Measurements from ENCODE around the gene ZNF253. TPM values are rescaled to one million over a fixed set of nuclear protein-coding genes. Genes with fewer than 3 reads are reported as not detected.

The ZNF253 gene
- total and polyA plus RNA-seq, 9 of the 15 experiments (the other 6 are each of a cell fraction or from before 2014, with no cell fraction given) = 4.0 to 14.4 (median 7.5) TPM

- in situ Hi-C loops (cut with MboI) = no loop called here
- Histone ChIP-seq H3K9me1 (ENCODE audit: control insufficient read depth, insufficient read depth, low read length) (no peaks in the 10 kb centered on the region), H3K79me2 (ENCODE audit: control insufficient read depth, insufficient read depth, low read length) (no peaks in the 10 kb centered on the region), H3K4me2 (ENCODE audit: insufficient read depth, low read length) (no peak overlapping the region), H2AFZ (ENCODE audit: low read depth, low read length) (no peak overlapping the region), H3K27me3 (ENCODE audit: control insufficient read depth in 2 of 2, insufficient read depth in 2 of 2, low read length in 2 of 2) (no peaks in the 10 kb centered on the region), H3K36me3 (ENCODE audit: control insufficient read depth, insufficient read depth, low read length) (peaks cover 13% of the 10 kb centered on the region; the same call in 1 of the 3 replicates), H3K4me3 (no peak overlapping the region), H3K9ac (ENCODE audit: insufficient read depth in 1 of 2, low read depth in 2 of 2, low read length in 2 of 2) (no peak overlapping the region), H3K9me3 (replicated peaks; ENCODE audit: control insufficient read depth, insufficient read depth, low read depth, low read length) (peaks cover 12% of the 10 kb centered on the region), H4K20me1 (replicated peaks; ENCODE audit: control insufficient read depth, insufficient read depth, low read length) (no peaks in the 10 kb centered on the region), H3K27ac (ENCODE audit: extremely low read depth, low read depth, low read length) (no peak overlapping the region), H3K4me1 (replicated peaks in 1 of 2; ENCODE audit: control insufficient read depth in 2 of 2, insufficient read depth in 2 of 2, low read length in 2 of 2) (no peaks in the 10 kb centered on the region)
- DNase-seq (ENCODE audit: extremely low read depth in 1 of 4, low spot score in 3 of 4) = no peak
- ChIA-PET CTCF (ENCODE audit: low intra/inter-chr PET ratio) (no interaction called here), POLR2A (no interaction called here)
- no peak for ATAC-seq
- peak; percentile 36 for TF ChIP-seq CEBPB (tag; IDR thresholded peaks at IDR 0.05)
- no peak for TF ChIP-seq ZNF133 (CRISPR knock-in tag; IDR thresholded peaks at IDR 0.05)
- no peak for TF ChIP-seq CEBPG (CRISPR knock-in tag; IDR thresholded peaks at IDR 0.05)
- peak; percentile 68 to 77 for TF ChIP-seq CEBPG (tag; conservative IDR thresholded peaks at IDR 0.05 in 1 of 2, IDR thresholded peaks at IDR 0.05 in 1 of 2)
- TF ChIP-seq DACH1 (IDR thresholded peaks at IDR 0.05; ENCODE audit: partially characterized antibody) = no peak
- TF ChIP-seq ZBTB34 (CRISPR knock-in tag; IDR thresholded peaks at IDR 0.05) = no peak
- no peak for TF ChIP-seq ZNF232 (CRISPR knock-in tag; IDR thresholded peaks at IDR 0.05)
- peak; percentile 77 for TF ChIP-seq ATF3 (IDR thresholded peaks at IDR 0.05)
- no peak for TF ChIP-seq ATF3 (CRISPR knock-in tag; conservative IDR thresholded peaks at IDR 0.05)
- peak; percentile 40 to 53; a peak in 2 of 4 replicates for TF ChIP-seq TRIM24 (IDR thresholded peaks at IDR 0.05)
- WGBS (ENCODE audit: insufficient coverage, low coverage, missing lambda C conversion rate) = 33% methylated on average over 1 of the region's 1 CpG
- BruUV-seq (replicated peaks) = no TSS peak
- no peak for FAIRE-seq
- intact Hi-C loops (cut with micrococcal nuclease) = no loop called here
These were observed 18.9 kb downstream of the ZNF253 start for GRCh38 chr19:19884583-19884982.

Measured in K562 (cell line).